H9 (cell line): ENCODE measurements around the gene PLXNC1. TPM values are rescaled to one million over a fixed set of nuclear protein-coding genes. Genes with fewer than 3 reads are reported as not detected.

ENCODE experiments used
- DNase-seq: peaks from one replicate; pipeline ENCODE4 v3.0.0-alpha.2; 2017
- H2AFZ ChIP-seq: one replicate; pipeline ENCODE4 v1.6.1; 2013; ENCODE audit warnings: mild to moderate bottlenecking, low read length, control low read depth, moderate library complexity
- H2AK5ac ChIP-seq: 2 replicates; pipeline ENCODE4 v1.6.1; 2013; ENCODE audit warnings: low read length, control low read depth, mixed read lengths; ENCODE audit not compliant: insufficient read length
- H2BK120ac ChIP-seq: one replicate; pipeline ENCODE4 v1.6.1; 2013; ENCODE audit warnings: low read depth, mild to moderate bottlenecking, low read length, control low read depth, inconsistent platforms; ENCODE audit not compliant: poor library complexity, severe bottlenecking
- H2BK12ac ChIP-seq: 2 replicates; pipeline ENCODE4 v1.6.1; 2013; ENCODE audit warnings: low read length, control low read depth, mixed read lengths, low read depth; ENCODE audit not compliant: insufficient read length
- H2BK15ac ChIP-seq: 2 replicates; pipeline ENCODE4 v1.6.1; 2013; ENCODE audit warnings: low read depth, low read length, control low read depth
- H2BK20ac ChIP-seq: one replicate; pipeline ENCODE4 v1.6.1; 2013; ENCODE audit warnings: low read depth, mild to moderate bottlenecking, low read length, control low read depth, inconsistent platforms; ENCODE audit not compliant: poor library complexity, severe bottlenecking
- H2BK5ac ChIP-seq: 2 replicates; pipeline ENCODE4 v1.6.1; 2013; ENCODE audit warnings: low read length, control low read depth, mixed read lengths; ENCODE audit not compliant: insufficient read length
- H3K14ac ChIP-seq: 2 replicates; pipeline ENCODE4 v1.6.1; 2013; ENCODE audit warnings: low read length, control low read depth; ENCODE audit not compliant: insufficient read depth
- H3K18ac ChIP-seq: 2 replicates; pipeline ENCODE4 v1.6.1; 2013; ENCODE audit warnings: low read depth, mild to moderate bottlenecking, mixed read lengths, low read length, control low read depth; ENCODE audit not compliant: insufficient read length
- H3K23ac ChIP-seq: 2 replicates; pipeline ENCODE4 v1.6.1; 2013; ENCODE audit warnings: low read length, control low read depth, mixed read lengths, low read depth; ENCODE audit not compliant: insufficient read length
- H3K23me2 ChIP-seq: 2 replicates; pipeline ENCODE4 v1.6.1; 2013; ENCODE audit warnings: low read depth, mild to moderate bottlenecking, mixed read lengths, low read length, control low read depth; ENCODE audit not compliant: insufficient read length, poor library complexity, severe bottlenecking
- H3K27ac ChIP-seq: 2 replicates; pipeline ENCODE4 v1.5.1; 2013; ENCODE audit warnings: low read length, control low read depth, mixed read lengths, low read depth; ENCODE audit not compliant: insufficient read length
- H3K27me3 ChIP-seq: 2 replicates; pipeline ENCODE4 v1.6.1; 2013; ENCODE audit warnings: low read length, control low read depth, inconsistent platforms; ENCODE audit not compliant: insufficient read depth
- H3K4ac ChIP-seq: 2 replicates; pipeline ENCODE4 v1.6.1; 2013; ENCODE audit warnings: low read depth, mild to moderate bottlenecking, control low read depth, inconsistent platforms, low read length, moderate library complexity
- H3K4me1 ChIP-seq: 2 replicates; pipeline ENCODE4 v1.6.1; 2013; ENCODE audit warnings: low read length, control low read depth, inconsistent platforms; ENCODE audit not compliant: insufficient read depth
- H3K4me2 ChIP-seq: 2 replicates; pipeline ENCODE4 v1.6.1; 2013; ENCODE audit warnings: low read length, control low read depth, mixed read lengths; ENCODE audit not compliant: insufficient read length, insufficient read depth
- H3K56ac ChIP-seq: 2 replicates; pipeline ENCODE4 v1.6.1; 2013; ENCODE audit warnings: low read depth, mild to moderate bottlenecking, mixed read lengths, low read length, control low read depth; ENCODE audit not compliant: insufficient read length
- H3K79me1 ChIP-seq: 2 replicates; pipeline ENCODE4 v1.6.1; 2013; ENCODE audit warnings: low read depth, mild to moderate bottlenecking, moderate library complexity, low read length, control low read depth, inconsistent platforms; ENCODE audit not compliant: insufficient read depth, poor library complexity, severe bottlenecking
- H3K79me2 ChIP-seq: 2 replicates; pipeline ENCODE4 v1.6.1; 2013; ENCODE audit warnings: low read length, control low read depth, inconsistent platforms; ENCODE audit not compliant: insufficient read depth
- H3K9ac ChIP-seq: 2 replicates; pipeline ENCODE4 v1.6.1; 2013; ENCODE audit warnings: low read length, control low read depth, mixed read lengths; ENCODE audit not compliant: insufficient read length; ENCODE audit errors: extremely low read depth
- H3K9me3 ChIP-seq: one replicate; pipeline ENCODE4 v1.6.1; 2013; ENCODE audit warnings: low read depth, low read length, inconsistent platforms; ENCODE audit not compliant: control insufficient read depth
- H3T11ph ChIP-seq: one replicate; pipeline ENCODE4 v1.6.1; 2013; ENCODE audit warnings: mild to moderate bottlenecking, low read length, control low read depth, inconsistent platforms
- H4K20me1 ChIP-seq: one replicate; pipeline ENCODE4 v1.6.1; 2013; ENCODE audit not compliant: control insufficient read depth, insufficient read length, insufficient read depth
- H4K5ac ChIP-seq: 2 replicates; pipeline ENCODE4 v1.6.1; 2013; ENCODE audit warnings: low read depth, mild to moderate bottlenecking, mixed read lengths, low read length, control low read depth; ENCODE audit not compliant: insufficient read length
- H4K8ac ChIP-seq: replicated peaks from 2 replicates; pipeline ENCODE4 v1.6.1; 2013; ENCODE audit warnings: low read length, control low read depth, mixed read lengths, low read depth; ENCODE audit not compliant: insufficient read length
- H4K91ac ChIP-seq: 2 replicates; pipeline ENCODE4 v1.6.1; 2013; ENCODE audit warnings: low read depth, mild to moderate bottlenecking, moderate library complexity, mixed read lengths, low read length, control low read depth; ENCODE audit not compliant: insufficient read length
- H3K27ac Mint-ChIP-seq, 3 experiments: 2 replicates in 2 of 3; 3 replicates in 1 of 3; pipeline ENCODE4 v1.8.0; 2020 to 2021; ENCODE audit warnings: mixed read lengths in 3 of 3, mild to moderate bottlenecking in 1 of 3, moderate library complexity in 1 of 3
- H3K27me3 Mint-ChIP-seq: 2 replicates; pipeline ENCODE4 v1.8.0; 2021; ENCODE audit warnings: low read depth, mild to moderate bottlenecking, moderate library complexity, mixed read lengths
- H3K36me3 Mint-ChIP-seq, 3 experiments: 2 replicates in 2 of 3; 3 replicates in 1 of 3; pipeline ENCODE4 v1.8.0; 2020 to 2021; ENCODE audit warnings: low read depth in 3 of 3, mixed read lengths in 3 of 3; ENCODE audit not compliant: insufficient read depth in 1 of 3
- H3K4me1 Mint-ChIP-seq, 2 experiments: 2 replicates each; pipeline ENCODE4 v1.8.0; 2020; ENCODE audit warnings: mixed read lengths in 2 of 2
- H3K4me3 Mint-ChIP-seq, 2 experiments: 2 replicates in 1 of 2; 3 replicates in 1 of 2; pipeline ENCODE4 v1.8.0; 2020 to 2021; ENCODE audit warnings: mild to moderate bottlenecking in 2 of 2, mixed read lengths in 2 of 2, moderate library complexity in 1 of 2
- H3K9me3 Mint-ChIP-seq, 2 experiments: 2 replicates in 1 of 2; 3 replicates in 1 of 2; pipeline ENCODE4 v1.8.0; 2020; ENCODE audit warnings: mild to moderate bottlenecking in 2 of 2, mixed read lengths in 2 of 2, moderate library complexity in 1 of 2
- WGBS: extraction: QIAGEN DNeasy Blood & Tissue Kit; methylation state at CpG from one replicate; pipeline ENCODE4 v1.1.7; 2013; ENCODE audit warnings: missing lambda C conversion rate, low lambda C conversion rate, mixed read lengths; ENCODE audit not compliant: insufficient read length; ENCODE audit errors: extremely low coverage; 5-methylcytosine and 5-hydroxymethylcytosine counted together
- total RNA-seq: library from RNA; stranded (reverse); gene quantifications from 2 replicates; pipeline ENCODE4 v1.2.1, GENCODE V29; 2021
- TF ChIP-seq, protein P1 (sequence below): fragments of 200-600 bp; sonication (generic); conservative IDR thresholded peaks from 3 replicates; pipeline ENCODE4 v1.8.0; 2021; ENCODE audit warnings: antibody characterized with exemption, mild to moderate bottlenecking

Gene PLXNC1
- total RNA-seq, 1 experiment from 2014 or later, result 1.2 TPM

GRCh38 chr12:94258593-94258992 lies 110.2 kb downstream of the PLXNC1 start:
- H3K23ac ChIP-seq, result no peak overlapping the region
- peaks cover 15% of the 10 kb centered on the region; the same call in 1 of the 2 replicates for H3K4me1 ChIP-seq
- H2AFZ ChIP-seq, result no peak overlapping the region
- Mint-ChIP-seq H3K9me3 (peaks cover 0 to 2% of the 10 kb centered on the region in 2 experiments; a peak in 2 of 5 replicates), H3K4me3 (no peak overlapping the region), H3K27ac (no peak overlapping the region), H3K4me1 (peaks cover 40 to 55% of the 10 kb centered on the region in 2 experiments), H3K27me3 (peaks cover 6% of the 10 kb centered on the region; the same call in 1 of the 2 replicates), H3K36me3 (peaks cover 0 to 4% (median 2%) of the 10 kb centered on the region in 3 experiments; a peak in 4 of 7 replicates)
- H2BK20ac ChIP-seq, result no peak overlapping the region
- DNase-seq, result no peak
- H3K4me2 ChIP-seq, result no peak overlapping the region
- H3K27me3 ChIP-seq, result no peaks in the 10 kb centered on the region
- H4K91ac ChIP-seq, result no peak overlapping the region
- no peak overlapping the region for H2AK5ac ChIP-seq
- no peak overlapping the region for H3K14ac ChIP-seq
- no peaks in the 10 kb centered on the region for H4K20me1 ChIP-seq
- no peaks in the 10 kb centered on the region for H3K23me2 ChIP-seq
- no peak overlapping the region for H3K18ac ChIP-seq
- H2BK12ac ChIP-seq, result no peak overlapping the region
- no peak overlapping the region for H4K5ac ChIP-seq
- no peaks in the 10 kb centered on the region for H3K79me1 ChIP-seq
- no peak overlapping the region for H2BK15ac ChIP-seq
- H3K9me3 ChIP-seq, result no peaks in the 10 kb centered on the region
- no peak overlapping the region for H2BK120ac ChIP-seq
- H3T11ph ChIP-seq, result no peak overlapping the region
- H3K9ac ChIP-seq, result no peak overlapping the region
- no peak overlapping the region for H2BK5ac ChIP-seq
- no peak overlapping the region for H3K4ac ChIP-seq
- H3K56ac ChIP-seq, result no peak overlapping the region
- no peak overlapping the region for H3K27ac ChIP-seq
- no peak overlapping the region for H4K8ac ChIP-seq
- no CpG with 5 or more reads among the region's 2 CpGs for WGBS
- TF ChIP-seq, protein P1, sequence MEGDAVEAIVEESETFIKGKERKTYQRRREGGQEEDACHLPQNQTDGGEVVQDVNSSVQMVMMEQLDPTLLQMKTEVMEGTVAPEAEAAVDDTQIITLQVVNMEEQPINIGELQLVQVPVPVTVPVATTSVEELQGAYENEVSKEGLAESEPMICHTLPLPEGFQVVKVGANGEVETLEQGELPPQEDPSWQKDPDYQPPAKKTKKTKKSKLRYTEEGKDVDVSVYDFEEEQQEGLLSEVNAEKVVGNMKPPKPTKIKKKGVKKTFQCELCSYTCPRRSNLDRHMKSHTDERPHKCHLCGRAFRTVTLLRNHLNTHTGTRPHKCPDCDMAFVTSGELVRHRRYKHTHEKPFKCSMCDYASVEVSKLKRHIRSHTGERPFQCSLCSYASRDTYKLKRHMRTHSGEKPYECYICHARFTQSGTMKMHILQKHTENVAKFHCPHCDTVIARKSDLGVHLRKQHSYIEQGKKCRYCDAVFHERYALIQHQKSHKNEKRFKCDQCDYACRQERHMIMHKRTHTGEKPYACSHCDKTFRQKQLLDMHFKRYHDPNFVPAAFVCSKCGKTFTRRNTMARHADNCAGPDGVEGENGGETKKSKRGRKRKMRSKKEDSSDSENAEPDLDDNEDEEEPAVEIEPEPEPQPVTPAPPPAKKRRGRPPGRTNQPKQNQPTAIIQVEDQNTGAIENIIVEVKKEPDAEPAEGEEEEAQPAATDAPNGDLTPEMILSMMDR, result no peak
- H3K79me2 ChIP-seq, result no peaks in the 10 kb centered on the region
